Uterus (tissue), 2 donors: Measurements from ENCODE around the gene TF.
"Not testable (repeated sequence)": the region's sequence is repeated elsewhere in the genome, so short reads cannot be mapped to it uniquely, and the experiment has no call there.

Source experiments
- POLR2A ChIP-seq, 2 donors: fragments of 450-650 bp; IDR thresholded peaks; one replicate each; pipeline ENCODE4 v1.6.1; 2016; ENCODE audit warnings: antibody characterized with exemption in 2 of 2, mild to moderate bottlenecking in 1 of 2, moderate library complexity in 1 of 2
- TF ChIP-seq, protein P1 (sequence below), 4 experiments: fragments of 200-600 bp in 2 of 4; fragments of 450-650 bp in 2 of 4; sonication (generic) in 2 of 4; IDR thresholded peaks; one replicate each; pipeline ENCODE4 v1.5.1; 2016 to 2019; ENCODE audit warnings: antibody characterized with exemption in 4 of 4, mild to moderate bottlenecking in 2 of 4, moderate library complexity in 1 of 4

DNA sequence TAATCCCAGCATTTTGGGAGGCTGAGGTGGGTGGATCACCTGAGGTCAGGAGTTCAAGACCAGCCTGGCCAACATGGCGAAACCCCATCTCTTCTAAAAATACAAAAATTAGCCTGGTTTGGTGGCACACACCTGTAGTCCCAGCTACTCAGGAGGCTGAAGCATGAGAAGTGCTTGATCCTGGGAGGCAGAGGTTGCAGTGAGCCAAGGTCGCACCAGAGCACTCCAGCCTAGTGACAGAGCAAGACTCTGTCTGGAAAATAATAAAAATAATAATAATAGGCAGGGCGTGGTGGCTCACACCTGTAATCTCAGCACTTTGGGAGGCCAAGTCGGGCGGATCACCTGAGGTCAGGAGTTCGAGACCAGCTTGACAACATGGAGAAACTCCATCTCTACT lies 34.6 kb downstream of the TF start:
- TF ChIP-seq POLR2A (IDR thresholded peaks at IDR 0.05): not testable (repeated sequence)
- TF ChIP-seq, protein P1, sequence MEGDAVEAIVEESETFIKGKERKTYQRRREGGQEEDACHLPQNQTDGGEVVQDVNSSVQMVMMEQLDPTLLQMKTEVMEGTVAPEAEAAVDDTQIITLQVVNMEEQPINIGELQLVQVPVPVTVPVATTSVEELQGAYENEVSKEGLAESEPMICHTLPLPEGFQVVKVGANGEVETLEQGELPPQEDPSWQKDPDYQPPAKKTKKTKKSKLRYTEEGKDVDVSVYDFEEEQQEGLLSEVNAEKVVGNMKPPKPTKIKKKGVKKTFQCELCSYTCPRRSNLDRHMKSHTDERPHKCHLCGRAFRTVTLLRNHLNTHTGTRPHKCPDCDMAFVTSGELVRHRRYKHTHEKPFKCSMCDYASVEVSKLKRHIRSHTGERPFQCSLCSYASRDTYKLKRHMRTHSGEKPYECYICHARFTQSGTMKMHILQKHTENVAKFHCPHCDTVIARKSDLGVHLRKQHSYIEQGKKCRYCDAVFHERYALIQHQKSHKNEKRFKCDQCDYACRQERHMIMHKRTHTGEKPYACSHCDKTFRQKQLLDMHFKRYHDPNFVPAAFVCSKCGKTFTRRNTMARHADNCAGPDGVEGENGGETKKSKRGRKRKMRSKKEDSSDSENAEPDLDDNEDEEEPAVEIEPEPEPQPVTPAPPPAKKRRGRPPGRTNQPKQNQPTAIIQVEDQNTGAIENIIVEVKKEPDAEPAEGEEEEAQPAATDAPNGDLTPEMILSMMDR (IDR thresholded peaks at IDR 0.05): not testable (repeated sequence)
